ENCODE results near the gene SCG5.

SCG5 gene

GRCh38 chr15:32659340-32660155, 18.0 kb downstream of the SCG5 start:
- no peak overlapping the region for H3K4me3 ChIP-seq (ENCODE audit: low read length)
- no peaks in the 10 kb centered on the region; the same call in 1 of the 2 replicates for H3K27me3 ChIP-seq (ENCODE audit: control insufficient read depth, insufficient read depth, low read length)
- no peak for DNase-seq (ENCODE audit: low read depth, low spot score)
- H3K27ac ChIP-seq (ENCODE audit: low read length): no peak overlapping the region
- 0 out of 2 replicates have a peak, but pooled peaks cover under 1% of the 10 kb centered on the region for H3K4me1 ChIP-seq (ENCODE audit: control insufficient read depth, insufficient read depth, low read length)
- no peaks in the 10 kb centered on the region for H3K9me3 ChIP-seq (ENCODE audit: control insufficient read depth, insufficient read depth, low read length)
- no peaks in the 10 kb centered on the region for H3K36me3 ChIP-seq (ENCODE audit: control insufficient read depth, insufficient read depth, low read length)
- WGBS (ENCODE audit: insufficient coverage, insufficient read length): no CpG with 5 or more reads among the region's 6 CpGs

GRCh38 chr15:32663671-32664070, 22.2 kb downstream of the SCG5 start:
- Histone ChIP-seq H3K9me3 (ENCODE audit: control insufficient read depth, insufficient read depth, low read length) (no peaks in the 10 kb centered on the region), H3K27me3 (ENCODE audit: control insufficient read depth, insufficient read depth, low read length) (no peaks in the 10 kb centered on the region; the same call in 1 of the 2 replicates), H3K36me3 (ENCODE audit: control insufficient read depth, insufficient read depth, low read length) (no peaks in the 10 kb centered on the region), H3K4me1 (ENCODE audit: control insufficient read depth, insufficient read depth, low read length) (no peaks in the 10 kb centered on the region), H3K27ac (ENCODE audit: low read length) (no peak overlapping the region), H3K4me3 (ENCODE audit: low read length) (no peak overlapping the region)
- no CpG with 5 or more reads among the region's 4 CpGs for WGBS (ENCODE audit: insufficient coverage, insufficient read length)
- DNase-seq (ENCODE audit: low read depth, low spot score): no peak

GRCh38 chr15:32664796-32665195, 23.3 kb downstream of the SCG5 start:
- no peaks in the 10 kb centered on the region for H3K9me3 ChIP-seq (ENCODE audit: control insufficient read depth, insufficient read depth, low read length)
- no peaks in the 10 kb centered on the region for H3K4me1 ChIP-seq (ENCODE audit: control insufficient read depth, insufficient read depth, low read length)
- DNase-seq (ENCODE audit: low read depth, low spot score): no peak
- H3K4me3 ChIP-seq (ENCODE audit: low read length): no peak overlapping the region
- no peaks in the 10 kb centered on the region; the same call in 1 of the 2 replicates for H3K27me3 ChIP-seq (ENCODE audit: control insufficient read depth, insufficient read depth, low read length)
- H3K36me3 ChIP-seq (ENCODE audit: control insufficient read depth, insufficient read depth, low read length): no peaks in the 10 kb centered on the region
- H3K27ac ChIP-seq (ENCODE audit: low read length): no peak overlapping the region

GRCh38 chr15:32667321-32667720, 25.8 kb downstream of the SCG5 start:
- no peak overlapping the region for H3K4me3 ChIP-seq (ENCODE audit: low read length)
- no peaks in the 10 kb centered on the region for H3K36me3 ChIP-seq (ENCODE audit: control insufficient read depth, insufficient read depth, low read length)
- peaks cover 1% of the 10 kb centered on the region for H3K4me1 ChIP-seq (ENCODE audit: control insufficient read depth, insufficient read depth, low read length)
- DNase-seq (ENCODE audit: low read depth, low spot score): no peak
- H3K9me3 ChIP-seq (ENCODE audit: control insufficient read depth, insufficient read depth, low read length): no peaks in the 10 kb centered on the region
- H3K27ac ChIP-seq (ENCODE audit: low read length): no peak overlapping the region
- WGBS (ENCODE audit: insufficient coverage, insufficient read length): no CpG with 5 or more reads among the region's 6 CpGs
- no peaks in the 10 kb centered on the region; the same call in 1 of the 2 replicates for H3K27me3 ChIP-seq (ENCODE audit: control insufficient read depth, insufficient read depth, low read length)

DNA sequence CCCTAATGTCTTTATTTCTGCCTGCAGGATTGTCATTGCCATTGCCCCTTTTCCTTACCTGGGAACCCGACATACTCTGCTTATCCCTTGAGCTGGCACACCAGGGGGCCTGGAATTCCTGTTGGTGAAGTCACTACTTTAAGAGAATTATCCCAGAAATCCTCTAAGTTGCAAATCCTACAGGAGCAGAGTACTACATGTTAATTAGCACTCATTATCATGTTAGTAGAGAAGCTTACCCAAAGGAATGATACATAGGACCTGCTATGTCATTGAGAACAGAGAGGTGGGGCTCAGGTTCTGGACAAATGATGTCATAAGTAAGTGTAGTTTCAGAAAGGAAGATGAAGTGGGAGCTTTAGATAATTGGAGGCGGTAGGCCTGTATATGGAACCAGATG, 27.4 kb downstream of the SCG5 start:
- Histone ChIP-seq H3K27ac (ENCODE audit: low read length) (no peak overlapping the region), H3K4me1 (ENCODE audit: control insufficient read depth, insufficient read depth, low read length) (peaks cover 1% of the 10 kb centered on the region), H3K9me3 (ENCODE audit: control insufficient read depth, insufficient read depth, low read length) (no peaks in the 10 kb centered on the region), H3K4me3 (ENCODE audit: low read length) (no peak overlapping the region), H3K27me3 (ENCODE audit: control insufficient read depth, insufficient read depth, low read length) (no peaks in the 10 kb centered on the region), H3K36me3 (ENCODE audit: control insufficient read depth, insufficient read depth, low read length) (no peaks in the 10 kb centered on the region)
- peak; percentile 31 for DNase-seq (ENCODE audit: low read depth, low spot score)
- WGBS (ENCODE audit: insufficient coverage, insufficient read length): no CpG with 5 or more reads among the region's 2 CpGs

DNA sequence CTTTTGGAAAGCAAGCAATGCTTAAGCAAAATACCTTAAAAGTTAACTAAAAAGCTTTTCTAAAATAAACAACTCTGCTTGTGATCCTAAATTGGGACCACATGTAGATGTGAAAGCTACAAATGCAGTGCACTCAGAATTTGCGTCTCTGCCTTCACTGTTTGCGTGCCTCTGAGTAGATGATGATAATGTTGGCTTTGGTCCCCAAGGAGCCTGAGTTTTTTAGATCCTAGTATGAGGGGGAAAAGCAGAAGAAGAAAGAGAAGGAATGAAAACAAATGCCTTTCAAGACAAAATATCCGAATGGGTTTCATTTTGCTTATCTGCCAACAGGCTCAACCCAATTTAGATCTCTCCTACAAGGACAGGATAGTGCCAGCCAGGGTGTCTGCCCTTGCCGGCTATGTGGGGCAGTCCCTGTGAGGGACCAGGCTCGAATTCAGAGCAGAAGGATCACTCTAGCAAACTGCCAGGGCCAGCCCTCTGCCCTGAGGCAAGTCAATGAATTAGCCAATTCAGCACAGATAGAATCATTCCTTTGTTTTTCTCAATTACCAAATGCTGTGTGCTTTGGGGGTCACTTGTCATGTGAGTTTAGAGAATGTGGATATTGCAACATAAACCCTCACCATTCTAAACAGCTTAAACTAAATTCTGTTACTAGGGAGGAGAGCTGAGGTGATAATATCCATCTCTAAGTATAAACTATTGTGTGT, 28.5 kb downstream of the SCG5 start:
- peaks cover 1% of the 10 kb centered on the region for H3K4me1 ChIP-seq (ENCODE audit: control insufficient read depth, insufficient read depth, low read length)
- WGBS (ENCODE audit: insufficient coverage, insufficient read length): no CpG with 5 or more reads among the region's 5 CpGs

DNA sequence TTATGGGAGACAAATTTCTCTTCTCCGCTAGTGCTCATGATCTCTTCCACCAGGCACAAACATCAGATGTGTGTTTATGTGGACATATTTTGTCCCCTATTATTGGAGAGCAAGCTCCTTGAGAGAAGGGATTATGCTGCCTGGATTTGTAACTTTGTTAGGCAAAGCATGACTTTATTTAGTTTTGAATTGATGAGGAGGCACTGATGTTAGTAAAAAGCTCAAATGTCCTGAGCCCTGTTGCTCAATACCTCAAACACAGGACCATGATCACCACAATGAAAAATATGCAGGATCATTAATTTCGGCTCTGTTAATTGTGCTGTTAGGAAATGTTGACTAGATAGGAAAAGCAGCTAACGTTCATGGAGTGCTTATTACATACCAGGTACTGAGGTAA, 29.1 kb downstream of the SCG5 start:
- Histone ChIP-seq H3K4me1 (ENCODE audit: control insufficient read depth, insufficient read depth, low read length) (peaks cover 1% of the 10 kb centered on the region), H3K36me3 (ENCODE audit: control insufficient read depth, insufficient read depth, low read length) (no peaks in the 10 kb centered on the region), H3K4me3 (ENCODE audit: low read length) (no peak overlapping the region), H3K27ac (ENCODE audit: low read length) (no peak overlapping the region), H3K27me3 (ENCODE audit: control insufficient read depth, insufficient read depth, low read length) (no peaks in the 10 kb centered on the region), H3K9me3 (ENCODE audit: control insufficient read depth, insufficient read depth, low read length) (no peaks in the 10 kb centered on the region)
- no CpG with 5 or more reads among the region's 3 CpGs for WGBS (ENCODE audit: insufficient coverage, insufficient read length)
- no peak for DNase-seq (ENCODE audit: low read depth, low spot score)

More for the DNA sequence above, 28.5 kb downstream of the SCG5 start:
- Histone ChIP-seq H3K4me3 (ENCODE audit: low read length) (no peak overlapping the region), H3K27ac (ENCODE audit: low read length) (no peak overlapping the region), H3K9me3 (ENCODE audit: control insufficient read depth, insufficient read depth, low read length) (no peaks in the 10 kb centered on the region), H3K36me3 (ENCODE audit: control insufficient read depth, insufficient read depth, low read length) (no peaks in the 10 kb centered on the region), H3K27me3 (ENCODE audit: control insufficient read depth, insufficient read depth, low read length) (no peaks in the 10 kb centered on the region)
- DNase-seq (ENCODE audit: low read depth, low spot score): no peak

DNA sequence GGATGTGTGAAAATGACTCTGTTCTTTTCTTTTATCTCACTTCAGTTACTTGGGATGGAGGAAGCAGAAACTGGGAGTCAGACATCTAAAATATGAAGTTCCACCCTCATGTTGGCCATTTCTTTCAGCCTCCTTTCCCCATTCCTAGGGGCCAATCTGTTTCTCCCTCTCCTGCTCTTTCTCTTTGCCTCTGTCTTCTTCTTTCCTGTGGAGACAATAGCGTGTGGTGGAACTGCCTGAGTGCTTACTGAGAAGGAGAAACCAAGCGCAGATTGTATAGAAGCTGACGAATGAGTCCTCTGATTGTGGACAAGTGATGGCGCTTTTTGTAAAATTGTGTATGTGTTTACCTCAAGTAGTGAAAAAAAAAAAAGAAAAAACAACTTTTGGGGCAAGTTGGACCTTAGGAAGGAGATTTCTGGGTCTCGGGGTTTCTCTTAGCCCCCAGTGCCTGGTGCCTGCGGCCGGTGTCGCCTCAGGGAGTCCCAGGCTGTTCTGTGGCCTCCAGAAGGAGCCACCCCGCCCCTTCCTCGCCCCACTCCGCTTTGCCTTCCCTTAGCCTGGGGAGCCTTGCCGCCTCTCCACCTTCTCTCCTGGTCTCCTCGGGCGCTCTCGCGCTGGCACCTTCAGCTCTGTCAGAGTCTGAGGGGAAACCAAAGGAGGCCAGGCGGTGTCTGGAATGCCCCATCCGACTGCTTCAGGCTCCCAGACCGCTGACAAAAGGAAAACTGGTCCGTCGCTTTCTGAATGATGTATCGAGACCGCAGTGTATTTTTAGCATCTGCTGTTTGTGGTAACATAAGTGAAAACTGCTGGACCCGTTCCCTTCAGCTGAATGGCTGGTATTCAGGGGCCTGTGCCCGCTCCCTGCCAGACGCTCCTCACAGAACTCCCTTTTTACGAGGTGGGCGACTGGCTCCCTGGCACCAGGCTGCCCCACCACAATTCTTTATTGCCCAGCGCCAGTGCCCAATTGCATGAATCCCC, 30.1 kb downstream of the SCG5 start:
- Histone ChIP-seq H3K9me3 (ENCODE audit: control insufficient read depth, insufficient read depth, low read length) (no peaks in the 10 kb centered on the region), H3K27ac (ENCODE audit: low read length) (no peak overlapping the region), H3K27me3 (ENCODE audit: control insufficient read depth, insufficient read depth, low read length) (no peaks in the 10 kb centered on the region), H3K4me1 (ENCODE audit: control insufficient read depth, insufficient read depth, low read length) (peaks cover 1% of the 10 kb centered on the region), H3K4me3 (ENCODE audit: low read length) (no peak overlapping the region), H3K36me3 (ENCODE audit: control insufficient read depth, insufficient read depth, low read length) (no peaks in the 10 kb centered on the region)
- no CpG with 5 or more reads among the region's 29 CpGs for WGBS (ENCODE audit: insufficient coverage, insufficient read length)
- DNase-seq (ENCODE audit: low read depth, low spot score): no peak

DNA sequence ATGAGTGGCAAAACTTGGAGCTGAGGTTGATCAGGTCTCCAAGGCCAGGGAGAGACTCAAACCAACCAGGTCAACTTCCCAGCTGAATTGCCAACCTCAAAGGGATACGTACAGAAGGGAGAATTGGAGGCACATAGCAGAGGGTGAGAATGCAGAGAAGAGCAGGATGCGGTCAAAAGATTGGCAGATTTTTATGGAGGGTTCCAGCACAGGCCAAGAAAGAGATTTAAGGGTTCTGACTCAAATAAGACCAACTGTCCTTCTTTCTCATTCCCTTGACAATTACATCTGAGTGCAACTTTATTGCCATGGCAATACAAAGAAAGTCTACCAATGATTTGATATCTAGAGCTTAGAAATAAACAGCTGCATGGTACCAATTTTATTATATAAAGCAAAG, 33.2 kb downstream of the SCG5 start:
- no peak for DNase-seq (ENCODE audit: low read depth, low spot score)
- Histone ChIP-seq H3K4me3 (ENCODE audit: low read length) (no peak overlapping the region), H3K9me3 (ENCODE audit: control insufficient read depth, insufficient read depth, low read length) (no peaks in the 10 kb centered on the region), H3K4me1 (ENCODE audit: control insufficient read depth, insufficient read depth, low read length) (peaks cover 3% of the 10 kb centered on the region), H3K27ac (ENCODE audit: low read length) (no peak overlapping the region), H3K27me3 (ENCODE audit: control insufficient read depth, insufficient read depth, low read length) (no peaks in the 10 kb centered on the region), H3K36me3 (ENCODE audit: control insufficient read depth, insufficient read depth, low read length) (no peaks in the 10 kb centered on the region)
- no CpG with 5 or more reads among the region's 2 CpGs for WGBS (ENCODE audit: insufficient coverage, insufficient read length)

- Histone ChIP-seq H3K4me1 (ENCODE audit: control insufficient read depth, insufficient read depth, low read length) (peaks cover 3% of the 10 kb centered on the region), H3K9me3 (ENCODE audit: control insufficient read depth, insufficient read depth, low read length) (no peaks in the 10 kb centered on the region), H3K27ac (ENCODE audit: low read length) (no peak overlapping the region), H3K4me3 (ENCODE audit: low read length) (no peak overlapping the region), H3K36me3 (ENCODE audit: control insufficient read depth, insufficient read depth, low read length) (no peaks in the 10 kb centered on the region), H3K27me3 (ENCODE audit: control insufficient read depth, insufficient read depth, low read length) (no peaks in the 10 kb centered on the region)
- WGBS (ENCODE audit: insufficient coverage, insufficient read length): no CpG with 5 or more reads among the region's 6 CpGs
- DNase-seq (ENCODE audit: low read depth, low spot score): no peak
Measured at GRCh38 chr15:32675466-32675865, 34.0 kb downstream of the SCG5 start.
